Measurements from ENCODE around the gene RREB1. TPM values are rescaled to one million over a fixed set of nuclear protein-coding genes. Genes with fewer than 3 reads are reported as not detected.
A peak's percentile ranks its signal among the peaks of the same experiment; 100 is the strongest.

RREB1 gene
- total RNA-seq, 2 experiments from 2014 or later = 37.0 to 39.1 TPM

GRCh38 chr6:7194657-7195056 is 86.9 kb downstream of the RREB1 start:
- Mint-ChIP-seq H3K4me1 (peaks cover 16% of the 10 kb centered on the region), H3K27ac (no peak overlapping the region), H3K4me3 (no peak overlapping the region), H3K9me3 (no peaks in the 10 kb centered on the region), H3K27me3 (no peaks in the 10 kb centered on the region), H3K36me3 (peaks cover 46% of the 10 kb centered on the region)
- POLR2A ChIA-PET = no interaction called here
- no peak for DNase-seq
- ATAC-seq (ENCODE audit: low read depth) = no peak

- peaks cover 16% of the 10 kb centered on the region for H3K4me1 Mint-ChIP-seq
- peaks cover 44% of the 10 kb centered on the region for H3K36me3 Mint-ChIP-seq
- POLR2A ChIA-PET = no interaction called here
- H3K27ac Mint-ChIP-seq = peak overlapping the region; percentile 62
- ATAC-seq (ENCODE audit: low read depth) (no peak), DNase-seq (no peak)
- peak overlapping the region; percentile 51 for H3K4me3 Mint-ChIP-seq
- H3K27me3 Mint-ChIP-seq = no peaks in the 10 kb centered on the region
- no peaks in the 10 kb centered on the region for H3K9me3 Mint-ChIP-seq
Observed at GRCh38 chr6:7195339-7196018, 87.7 kb downstream of the RREB1 start.

GRCh38 chr6:7196019-7196402 is 88.2 kb downstream of the RREB1 start:
- Mint-ChIP-seq H3K27me3 (no peaks in the 10 kb centered on the region), H3K9me3 (no peaks in the 10 kb centered on the region), H3K27ac (peak overlapping the region; percentile 62), H3K4me3 (peak overlapping the region; percentile 51), H3K4me1 (peaks cover 16% of the 10 kb centered on the region), H3K36me3 (peaks cover 38% of the 10 kb centered on the region)
- ATAC-seq (ENCODE audit: low read depth) (peak; percentile 85), DNase-seq (no peak)
- POLR2A ChIA-PET = interaction anchor here (0.7 kb wide), 1 partner anchor 59 kb away, joined by 3 read pairs; no protein-coding TSS in a partner anchor

- Mint-ChIP-seq H3K36me3 (peaks cover 37% of the 10 kb centered on the region), H3K27me3 (no peaks in the 10 kb centered on the region), H3K9me3 (no peaks in the 10 kb centered on the region), H3K4me3 (no peak overlapping the region), H3K4me1 (peaks cover 16% of the 10 kb centered on the region), H3K27ac (no peak overlapping the region)
- ATAC-seq (ENCODE audit: low read depth) = no peak
- DNase-seq = no peak
- POLR2A ChIA-PET = interaction anchor here (0.7 kb wide), 1 partner anchor 60 kb away, joined by 3 read pairs; no protein-coding TSS in a partner anchor
Observed at GRCh38 chr6:7196685-7197283, 89.0 kb downstream of the RREB1 start.

- POLR2A ChIA-PET = no interaction called here
- DNase-seq (no peak), ATAC-seq (ENCODE audit: low read depth) (no peak)
- Mint-ChIP-seq H3K4me1 (peaks cover 20% of the 10 kb centered on the region), H3K27ac (no peak overlapping the region), H3K36me3 (peaks cover 37% of the 10 kb centered on the region), H3K4me3 (no peak overlapping the region), H3K27me3 (no peaks in the 10 kb centered on the region), H3K9me3 (no peaks in the 10 kb centered on the region)
Observed at GRCh38 chr6:7197747-7198146, 90.0 kb downstream of the RREB1 start.

GRCh38 chr6:7198833-7199800 is 91.4 kb downstream of the RREB1 start:
- no peak for ATAC-seq (ENCODE audit: low read depth)
- no peaks in the 10 kb centered on the region for H3K27me3 Mint-ChIP-seq
- DNase-seq = no peak
- peaks cover 27% of the 10 kb centered on the region for H3K36me3 Mint-ChIP-seq
- POLR2A ChIA-PET = no interaction called here
- H3K4me1 Mint-ChIP-seq = peaks cover 20% of the 10 kb centered on the region
- H3K9me3 Mint-ChIP-seq = no peaks in the 10 kb centered on the region
- no peak overlapping the region for H3K4me3 Mint-ChIP-seq
- no peak overlapping the region for H3K27ac Mint-ChIP-seq

- H3K4me3 Mint-ChIP-seq = no peak overlapping the region
- H3K27me3 Mint-ChIP-seq = no peaks in the 10 kb centered on the region
- peaks cover 24% of the 10 kb centered on the region for H3K36me3 Mint-ChIP-seq
- no peak overlapping the region for H3K27ac Mint-ChIP-seq
- POLR2A ChIA-PET = no interaction called here
- ATAC-seq (ENCODE audit: low read depth) (no peak), DNase-seq (no peak)
- H3K9me3 Mint-ChIP-seq = no peaks in the 10 kb centered on the region
- H3K4me1 Mint-ChIP-seq = peaks cover 11% of the 10 kb centered on the region
Observed at GRCh38 chr6:7200598-7201443, 93.1 kb downstream of the RREB1 start.

GRCh38 chr6:7201444-7201731 is 93.6 kb downstream of the RREB1 start:
- Mint-ChIP-seq H3K27ac (no peak overlapping the region), H3K4me3 (no peak overlapping the region), H3K9me3 (no peaks in the 10 kb centered on the region), H3K36me3 (peaks cover 21% of the 10 kb centered on the region), H3K4me1 (peaks cover 9% of the 10 kb centered on the region), H3K27me3 (no peaks in the 10 kb centered on the region)
- no peak for DNase-seq
- POLR2A ChIA-PET = no interaction called here
- ATAC-seq (ENCODE audit: low read depth) = no peak

GRCh38 chr6:7201732-7202541 is 94.2 kb downstream of the RREB1 start:
- DNase-seq = no peak
- Mint-ChIP-seq H3K27me3 (no peaks in the 10 kb centered on the region), H3K9me3 (no peaks in the 10 kb centered on the region), H3K4me3 (peak overlapping the region; percentile 19), H3K4me1 (peaks cover 7% of the 10 kb centered on the region), H3K27ac (no peak overlapping the region), H3K36me3 (peaks cover 21% of the 10 kb centered on the region)
- no peak for ATAC-seq (ENCODE audit: low read depth)
- POLR2A ChIA-PET = no interaction called here

- H3K9me3 Mint-ChIP-seq = no peaks in the 10 kb centered on the region
- no peaks in the 10 kb centered on the region for H3K27me3 Mint-ChIP-seq
- no peak overlapping the region for H3K27ac Mint-ChIP-seq
- POLR2A ChIA-PET = no interaction called here
- H3K4me3 Mint-ChIP-seq = no peak overlapping the region
- H3K36me3 Mint-ChIP-seq = peaks cover 18% of the 10 kb centered on the region
- H3K4me1 Mint-ChIP-seq = peaks cover 3% of the 10 kb centered on the region
- DNase-seq = no peak
- ATAC-seq (ENCODE audit: low read depth) = no peak
Observed at GRCh38 chr6:7202950-7203349, 95.2 kb downstream of the RREB1 start.

GRCh38 chr6:7203939-7204338 is 96.2 kb downstream of the RREB1 start:
- H3K9me3 Mint-ChIP-seq = no peaks in the 10 kb centered on the region

GRCh38 chr6:7204726-7205125 is 97.0 kb downstream of the RREB1 start:
- Mint-ChIP-seq H3K4me3 (no peak overlapping the region), H3K4me1 (peaks cover 3% of the 10 kb centered on the region), H3K36me3 (peaks cover 18% of the 10 kb centered on the region), H3K27me3 (no peaks in the 10 kb centered on the region), H3K27ac (no peak overlapping the region), H3K9me3 (no peaks in the 10 kb centered on the region)
- no peak for DNase-seq
- POLR2A ChIA-PET = no interaction called here
- no peak for ATAC-seq (ENCODE audit: low read depth)

More at GRCh38 chr6:7203939-7204338, 96.2 kb downstream of the RREB1 start:
- H3K4me3 Mint-ChIP-seq = no peak overlapping the region
- POLR2A ChIA-PET = no interaction called here
- no peaks in the 10 kb centered on the region for H3K27me3 Mint-ChIP-seq
- ATAC-seq (ENCODE audit: low read depth) (no peak), DNase-seq (no peak)
- H3K27ac Mint-ChIP-seq = no peak overlapping the region
- H3K36me3 Mint-ChIP-seq = peaks cover 18% of the 10 kb centered on the region
- H3K4me1 Mint-ChIP-seq = peaks cover 3% of the 10 kb centered on the region
